HG03442 (cell line): ENCODE results near the gene NCAPD2.
A peak's percentile ranks its signal among the peaks of the same experiment; 100 is the strongest.
"Not testable (repeated sequence)": the region's sequence is repeated elsewhere in the genome, so short reads cannot be mapped to it uniquely, and the experiment has no call there.

ENCODE experiments used
- ATAC-seq: cut with Tn5 transposase; IDR thresholded peaks from one replicate; pipeline ENCODE4 v1.9.1; 2021; ENCODE audit warnings: mild to moderate bottlenecking, moderate library complexity; ENCODE audit not compliant: unreplicated experiment

The NCAPD2 gene

DNA sequence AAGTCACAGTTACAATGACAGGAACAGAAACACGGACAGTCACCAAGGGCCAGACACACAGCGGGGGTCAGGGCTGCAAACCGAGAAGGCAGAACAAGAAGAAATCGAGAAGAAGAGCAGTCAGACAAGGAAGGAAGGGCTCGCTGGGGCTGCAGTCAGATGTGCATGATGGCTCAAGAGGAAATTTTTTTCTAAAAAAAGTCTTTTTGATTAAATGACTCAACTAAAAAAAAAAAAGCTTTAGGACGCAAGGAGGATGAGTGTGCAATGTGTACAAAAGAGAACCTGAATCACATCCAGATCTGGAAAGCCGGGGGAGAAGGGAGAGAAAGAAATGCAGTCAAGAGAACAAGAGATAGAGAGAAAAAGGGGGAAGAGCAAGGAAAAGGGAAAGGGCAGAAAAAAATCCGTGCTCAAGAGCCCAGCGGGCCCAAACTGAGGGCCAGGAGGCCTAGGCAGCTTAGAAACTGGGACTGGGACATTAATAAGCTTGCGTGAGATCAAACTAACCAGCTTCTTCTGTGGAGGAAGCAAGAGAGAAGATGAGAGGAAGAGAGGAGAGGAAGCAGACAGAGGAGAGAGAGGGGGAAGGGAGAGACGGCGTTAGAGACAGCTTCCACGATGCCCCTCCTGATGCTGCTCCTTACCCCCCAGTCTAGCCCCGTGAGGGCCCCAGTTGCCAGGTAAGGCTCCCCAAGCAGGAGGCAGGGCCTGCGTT is 55.2 kb downstream of the NCAPD2 start:
- ATAC-seq: no peak

DNA sequence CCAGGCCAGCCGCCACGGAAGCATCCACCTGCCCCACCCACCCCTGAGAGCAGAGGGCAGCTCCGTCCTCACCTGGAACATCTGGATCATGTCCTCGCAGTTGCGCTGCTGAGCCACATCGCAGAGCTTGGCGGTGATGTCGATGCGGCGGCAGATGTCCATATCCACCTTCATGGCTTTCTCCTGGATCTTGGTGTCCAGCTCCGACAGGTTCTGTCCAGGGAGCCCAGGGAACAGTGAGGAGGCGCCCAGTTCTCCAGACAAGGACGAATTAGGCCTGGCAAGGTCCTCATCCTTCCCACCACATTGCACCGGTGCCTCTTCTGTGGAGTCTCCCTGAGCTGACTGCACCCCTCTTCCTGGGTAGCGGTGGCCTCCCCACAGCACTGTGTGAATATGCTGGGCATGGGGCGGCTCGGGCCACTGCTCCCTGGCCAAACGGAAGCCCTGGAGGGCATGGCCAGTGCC is 55.8 kb downstream of the NCAPD2 start:
- no peak for ATAC-seq

DNA sequence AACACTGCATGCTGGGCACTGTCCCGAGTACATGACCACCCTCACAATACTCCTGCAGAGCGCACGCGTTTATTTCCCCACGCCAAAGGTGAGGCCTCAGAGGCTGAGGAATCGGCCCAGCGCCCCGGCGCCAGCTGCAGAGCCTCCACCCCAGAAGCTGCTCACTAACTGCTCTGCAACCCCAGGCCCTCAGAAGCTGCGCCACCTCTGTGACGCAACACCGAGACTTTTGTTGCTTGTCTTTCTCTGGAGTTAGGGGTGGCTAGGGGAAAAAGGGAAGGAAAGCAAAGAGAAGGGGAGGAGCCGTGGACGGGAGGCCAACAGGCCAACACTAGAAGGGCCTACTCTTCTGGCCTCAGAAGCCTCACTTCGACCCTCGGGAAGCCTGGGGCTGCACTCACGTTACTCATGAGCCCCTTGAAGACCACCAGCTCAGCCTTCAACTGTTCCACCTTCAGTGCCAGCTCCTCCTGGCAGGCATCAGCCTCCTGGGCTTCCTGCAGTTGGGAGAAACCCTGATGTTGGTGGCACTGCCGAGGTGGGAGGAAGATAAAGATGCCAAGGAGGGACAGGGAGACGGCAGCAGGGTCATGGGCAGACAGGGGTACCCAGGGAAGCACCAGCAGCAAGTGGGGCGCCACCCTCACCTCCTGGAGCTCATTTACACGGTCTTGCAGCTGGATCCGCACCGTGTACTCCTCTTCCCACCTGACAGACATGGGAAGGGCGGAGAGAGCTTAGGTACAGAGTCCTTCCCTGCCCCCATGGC is 56.6 kb downstream of the NCAPD2 start:
- no peak for ATAC-seq

DNA sequence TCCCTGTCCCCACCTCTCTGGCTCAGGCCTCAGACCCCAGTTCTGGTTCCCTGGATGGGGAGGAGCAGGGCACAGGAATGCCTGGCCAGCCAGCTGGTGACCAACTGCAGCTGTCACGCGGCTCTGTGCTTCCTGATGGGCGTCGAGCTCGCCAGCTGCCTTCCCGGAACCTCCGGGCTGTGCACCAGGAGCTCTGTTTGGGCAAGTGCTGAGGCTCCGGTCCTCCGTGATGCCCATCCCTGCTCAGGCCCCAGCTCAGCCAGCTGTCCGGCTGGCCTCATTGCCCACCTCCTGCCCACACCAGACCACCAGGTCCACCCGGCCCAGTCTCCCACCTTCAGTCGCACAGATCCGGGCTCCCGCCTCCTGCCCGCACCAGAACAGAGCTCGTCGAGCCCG is 57.2 kb downstream of the NCAPD2 start:
- no peak for ATAC-seq

DNA sequence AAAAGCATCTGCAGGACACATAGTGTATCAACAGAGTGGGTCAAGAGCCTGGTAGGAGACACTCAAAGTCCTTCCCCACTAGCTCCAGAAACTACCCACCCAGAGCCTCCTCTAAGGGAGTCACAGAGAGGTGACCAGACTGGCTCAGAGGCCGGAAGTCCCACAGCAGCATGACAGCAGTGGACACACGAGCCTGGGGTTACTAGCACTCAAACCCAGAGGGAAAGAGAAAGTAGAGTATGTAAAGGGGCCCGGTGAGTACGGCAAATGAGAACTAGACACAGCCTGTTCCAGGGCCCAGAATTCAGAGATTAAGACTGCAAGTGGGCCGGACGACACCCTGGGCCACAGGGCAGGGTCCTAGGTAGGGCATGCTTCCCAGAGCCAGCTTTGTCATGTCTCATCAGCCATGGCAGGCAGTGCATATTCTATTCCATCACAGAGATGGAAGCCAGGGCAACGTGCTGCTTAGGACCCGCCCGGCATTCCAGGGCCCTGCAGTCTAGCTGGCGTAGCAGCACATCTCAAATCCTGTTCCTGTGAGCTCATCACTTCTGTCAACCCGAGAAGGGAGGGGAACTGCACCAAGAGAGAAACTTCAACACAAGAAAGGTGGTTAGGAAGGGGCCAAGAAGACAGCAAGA is 57.7 kb downstream of the NCAPD2 start:
- no peak for ATAC-seq

DNA sequence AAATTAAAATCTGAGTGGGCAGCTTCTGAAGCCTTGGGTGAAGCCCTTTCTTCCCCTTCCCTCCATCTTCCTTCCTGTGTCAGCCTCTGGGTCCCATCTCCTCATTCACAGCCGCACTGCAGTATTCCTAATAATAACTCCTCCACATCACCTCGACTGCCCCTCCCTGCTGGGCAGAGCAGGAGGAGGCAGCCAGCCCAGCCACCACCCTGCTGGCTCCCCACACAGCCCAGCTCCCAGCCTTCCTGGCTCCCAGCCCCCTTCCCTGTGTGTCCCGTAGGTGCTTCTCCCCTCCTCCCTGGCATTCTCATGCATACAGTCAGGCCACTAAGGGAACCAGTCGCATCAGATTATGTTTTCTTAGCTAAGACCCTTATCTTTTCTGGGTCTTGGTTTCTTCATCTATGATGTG is 58.2 kb downstream of the NCAPD2 start:
- no peak for ATAC-seq

DNA sequence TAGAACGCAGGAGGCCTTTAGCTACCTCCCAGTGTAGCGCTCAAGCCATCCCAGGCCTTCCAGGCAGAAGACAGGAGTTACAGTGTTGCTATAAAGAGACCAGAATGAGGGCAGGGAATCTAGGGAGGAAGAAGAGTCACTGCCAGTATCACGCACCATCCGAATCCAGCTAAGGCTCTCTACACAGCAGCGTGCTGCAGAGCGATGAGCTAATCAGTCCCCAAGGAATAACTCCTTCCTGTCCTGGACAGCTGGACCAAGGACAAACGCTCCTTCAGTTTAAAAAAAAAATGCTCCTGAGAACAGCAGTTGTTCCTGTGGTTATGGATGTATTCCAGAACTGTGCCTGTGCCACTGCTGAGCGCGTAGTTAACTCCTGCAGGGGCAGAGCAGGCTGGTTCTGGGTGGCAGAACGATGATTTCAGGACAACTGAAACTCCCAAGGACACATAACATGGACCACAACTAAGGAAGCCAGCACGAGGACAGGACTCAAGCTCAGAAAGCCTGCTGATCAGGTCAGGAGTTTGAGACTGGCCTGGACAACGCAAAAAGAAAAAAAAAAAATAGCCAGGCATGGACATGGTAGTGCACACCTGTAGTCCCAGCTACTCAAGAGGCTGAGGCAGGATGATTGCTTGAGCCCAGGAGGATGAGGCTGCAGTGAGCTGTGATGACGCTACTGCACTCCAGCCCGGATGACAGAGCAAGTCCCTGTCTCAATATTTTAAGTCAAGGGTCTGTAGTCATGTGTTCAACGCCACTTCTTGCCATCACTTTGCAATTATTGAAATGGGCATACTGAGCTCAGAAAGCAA is 59.4 kb downstream of the NCAPD2 start:
- ATAC-seq: no peak

DNA sequence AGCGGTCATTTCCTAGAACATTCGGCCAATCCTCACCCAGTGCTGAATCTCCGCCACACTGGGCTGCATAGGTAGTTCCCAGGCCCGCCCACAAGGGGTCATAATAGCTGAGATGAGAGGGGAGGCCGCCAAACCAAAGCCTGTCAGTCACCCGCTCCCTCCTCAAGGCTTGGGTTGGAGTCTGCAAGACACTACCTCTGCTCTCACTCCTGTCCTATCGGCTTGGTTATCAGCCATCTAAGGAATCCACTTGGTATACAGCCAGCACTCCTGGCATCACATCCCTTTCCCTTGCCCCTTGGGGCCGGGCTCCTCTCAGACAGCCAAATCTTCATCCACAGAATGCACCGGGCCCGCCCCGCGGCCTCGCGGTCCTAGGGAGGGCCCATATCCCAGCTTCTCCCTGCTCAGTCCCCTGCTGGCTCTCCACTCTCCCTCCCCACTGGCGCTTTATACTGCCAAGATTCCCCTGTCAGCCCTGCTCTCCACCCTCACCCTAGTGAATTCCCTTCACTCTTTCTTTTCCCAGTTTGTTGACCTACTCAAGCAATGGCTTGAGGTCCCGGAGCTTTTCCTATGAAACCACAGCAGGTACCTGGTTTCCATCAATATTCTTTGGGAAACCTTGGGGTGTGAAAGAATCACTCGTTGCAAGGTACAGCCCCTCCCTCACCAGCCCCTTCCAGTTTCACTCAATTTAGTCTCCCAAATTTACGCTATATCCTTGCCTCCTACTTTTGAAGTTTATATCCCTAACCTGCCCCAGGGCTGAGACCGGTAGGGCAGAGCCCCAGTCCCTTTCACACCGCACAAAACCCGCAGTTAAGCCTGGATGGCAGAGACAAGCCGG is 60.5 kb downstream of the NCAPD2 start:
- peak; percentile 43 for ATAC-seq

DNA sequence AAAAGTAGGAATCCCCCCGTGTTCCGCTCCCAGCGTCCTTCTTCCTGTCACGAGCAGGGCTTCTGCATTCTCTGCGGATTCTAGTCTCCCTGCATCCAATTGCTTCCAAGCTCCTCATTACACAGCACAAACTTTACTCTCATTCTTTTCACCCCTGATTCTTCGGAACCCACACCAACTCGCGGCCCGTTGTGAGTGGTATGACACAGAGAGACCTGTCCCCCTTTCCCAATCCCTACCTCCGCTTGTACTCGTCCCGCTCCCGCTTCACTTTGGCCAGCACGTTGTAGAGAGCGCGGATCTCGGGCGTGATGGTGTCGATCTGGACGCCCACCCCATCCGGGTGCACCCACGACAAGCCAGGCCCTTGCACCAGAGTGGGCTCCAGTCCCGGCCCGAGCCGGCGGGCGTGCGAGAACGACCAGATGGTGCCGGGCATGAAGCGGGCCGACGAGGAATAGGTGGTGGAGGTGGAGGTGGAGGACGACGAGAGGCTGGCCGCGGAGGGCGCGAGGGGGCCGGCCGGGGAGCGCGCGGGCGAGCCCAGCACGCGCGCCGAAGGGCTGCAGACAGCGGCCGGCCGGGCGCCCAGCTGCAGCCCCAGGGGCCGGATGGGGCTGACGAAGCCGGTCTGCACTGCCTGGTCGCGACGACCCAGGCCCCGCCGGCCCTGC is 61.3 kb downstream of the NCAPD2 start:
- no peak for ATAC-seq

DNA sequence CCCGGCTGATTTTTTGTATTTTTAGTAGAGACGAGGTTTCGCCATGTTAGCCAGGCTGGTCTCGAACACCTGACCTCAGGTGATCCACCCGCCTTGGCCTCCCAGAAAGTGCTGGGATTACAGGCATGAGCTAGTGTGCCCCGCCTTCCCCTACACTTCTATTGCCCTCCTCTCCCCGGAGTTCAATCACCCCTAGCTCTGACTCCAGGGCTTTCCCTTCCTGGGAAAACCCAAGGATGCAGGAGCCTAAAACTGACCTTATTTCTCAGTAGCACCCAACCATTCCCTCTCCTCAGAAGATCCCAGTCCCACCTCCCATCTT is 62.6 kb downstream of the NCAPD2 start:
- ATAC-seq: not testable (repeated sequence)

DNA sequence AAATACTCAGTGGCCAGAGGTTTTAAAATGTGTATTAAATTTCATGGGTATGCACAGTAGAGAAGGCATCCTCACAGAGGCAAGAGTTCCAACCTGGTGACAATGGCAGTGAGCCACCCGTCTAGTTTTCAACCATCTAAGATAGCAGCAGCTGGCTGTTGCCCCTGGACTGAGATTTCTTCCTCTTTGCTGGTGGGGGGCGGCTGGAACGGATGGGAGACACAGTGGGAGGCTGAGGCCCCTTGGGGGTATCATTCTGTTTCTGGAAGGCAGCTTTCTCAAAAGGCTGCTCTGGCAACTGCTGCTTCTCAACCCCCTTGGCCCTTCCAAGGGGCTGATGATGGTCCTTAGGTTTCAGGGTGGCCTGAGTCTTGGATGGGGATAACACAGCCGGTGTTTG is 63.0 kb downstream of the NCAPD2 start:
- ATAC-seq: no peak

DNA sequence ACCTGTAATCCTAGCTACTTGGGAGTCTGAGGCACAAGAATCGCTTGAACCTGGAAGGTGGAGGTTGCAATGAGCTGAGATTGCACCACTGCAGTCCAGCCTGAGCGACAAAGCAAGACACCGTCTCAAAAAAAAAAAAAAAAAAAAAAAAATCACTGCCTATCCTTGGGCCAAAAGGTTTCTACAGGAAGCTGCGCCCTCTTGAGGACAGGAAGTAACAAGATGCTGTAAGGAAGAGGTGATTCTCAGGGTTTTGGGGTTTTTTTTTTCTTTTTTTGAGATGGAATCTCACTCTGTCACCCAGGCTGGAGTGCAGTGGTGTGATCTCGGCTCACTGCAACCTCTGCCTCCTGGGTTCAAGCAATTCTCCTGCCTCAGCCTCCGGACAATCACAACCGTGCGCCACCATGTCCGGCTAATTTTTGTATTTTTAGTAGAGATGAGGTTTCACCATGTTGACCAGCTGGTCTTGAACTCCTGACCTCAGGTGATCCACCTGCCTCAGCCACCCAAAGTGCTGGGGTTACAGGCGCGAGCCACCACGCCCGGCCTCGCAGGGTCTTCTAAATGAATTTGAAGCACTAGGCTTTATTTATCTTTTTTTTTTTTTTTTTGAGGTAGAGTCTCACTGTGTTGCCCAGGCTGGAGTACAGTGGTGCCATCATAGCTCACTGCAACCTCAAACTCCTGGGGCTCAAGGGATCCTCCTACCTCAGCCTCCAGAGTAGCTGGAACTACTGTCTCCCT is 64.3 kb downstream of the NCAPD2 start:
- not testable (repeated sequence) for ATAC-seq

DNA sequence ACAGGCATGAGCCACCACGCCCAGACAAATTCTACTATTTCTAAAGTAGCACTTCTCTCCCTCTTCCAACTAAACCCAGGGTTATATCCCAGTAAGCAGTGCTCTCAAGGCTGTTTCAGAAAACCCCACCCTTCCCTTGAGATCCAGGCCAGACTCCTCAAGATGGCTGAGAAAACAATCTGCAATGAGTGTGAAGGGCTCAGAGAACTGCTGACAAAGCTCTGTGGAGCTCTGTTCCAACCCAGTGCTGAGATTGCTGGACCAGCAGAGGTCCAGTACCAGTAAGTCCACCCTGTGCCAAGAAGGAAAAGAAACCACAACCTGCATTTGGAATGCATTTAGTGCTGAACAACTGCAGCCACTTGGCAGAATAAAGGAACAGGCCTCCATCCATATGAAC is 65.6 kb downstream of the NCAPD2 start:
- ATAC-seq: no peak

DNA sequence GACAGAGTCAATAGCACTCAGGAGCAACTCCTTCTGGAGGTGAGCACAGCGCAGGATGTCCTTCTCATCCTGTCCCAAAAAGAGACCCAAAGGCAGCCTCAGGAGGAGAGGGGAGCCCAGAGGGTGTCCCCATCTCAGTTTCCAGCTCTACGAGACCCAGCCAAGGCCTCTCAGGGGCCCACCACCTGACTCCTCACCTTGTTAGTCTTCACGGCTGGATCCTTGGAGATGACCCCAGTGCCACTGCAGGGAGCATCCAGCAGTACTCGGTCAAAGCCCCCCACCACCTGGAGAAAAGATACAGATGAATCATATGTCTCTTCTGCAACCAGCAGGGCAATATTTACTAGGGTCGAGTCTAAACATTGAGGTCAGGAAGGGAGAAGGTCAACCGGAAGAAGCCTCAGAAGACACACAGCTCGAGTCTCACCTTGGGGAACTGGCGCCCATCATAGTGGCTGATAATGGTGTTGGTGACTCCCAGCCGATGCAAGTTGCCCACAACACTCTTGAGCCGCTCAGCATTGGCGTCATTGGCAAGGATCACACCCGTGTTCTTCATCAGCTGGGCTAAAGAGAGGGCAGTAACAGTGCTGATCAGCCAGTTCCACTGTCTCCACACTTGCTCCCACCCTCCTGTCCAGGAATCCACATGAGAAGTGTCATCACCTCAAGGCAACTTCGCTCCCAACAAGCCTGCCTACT is 66.8 kb downstream of the NCAPD2 start:
- no peak for ATAC-seq

DNA sequence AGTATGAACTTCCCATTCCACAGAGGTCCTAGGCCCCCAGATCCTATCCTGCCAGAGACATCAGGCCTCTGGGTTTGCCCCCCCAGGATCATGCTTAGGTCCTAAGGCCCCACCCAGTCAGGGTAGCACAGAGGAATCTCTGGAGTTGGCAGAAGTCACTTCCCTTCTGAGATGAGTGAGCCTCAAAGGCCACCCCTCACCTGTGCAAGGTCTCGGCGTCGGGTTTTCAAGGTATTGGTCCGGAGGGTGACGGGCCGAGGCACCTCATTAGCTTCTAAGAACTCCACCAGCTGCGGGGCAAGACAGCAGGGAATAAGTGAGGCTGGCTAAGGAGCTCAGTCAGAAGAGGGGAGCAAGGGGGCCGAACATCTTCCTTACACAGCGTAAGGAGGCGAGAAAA is 69.0 kb downstream of the NCAPD2 start:
- no peak for ATAC-seq

DNA sequence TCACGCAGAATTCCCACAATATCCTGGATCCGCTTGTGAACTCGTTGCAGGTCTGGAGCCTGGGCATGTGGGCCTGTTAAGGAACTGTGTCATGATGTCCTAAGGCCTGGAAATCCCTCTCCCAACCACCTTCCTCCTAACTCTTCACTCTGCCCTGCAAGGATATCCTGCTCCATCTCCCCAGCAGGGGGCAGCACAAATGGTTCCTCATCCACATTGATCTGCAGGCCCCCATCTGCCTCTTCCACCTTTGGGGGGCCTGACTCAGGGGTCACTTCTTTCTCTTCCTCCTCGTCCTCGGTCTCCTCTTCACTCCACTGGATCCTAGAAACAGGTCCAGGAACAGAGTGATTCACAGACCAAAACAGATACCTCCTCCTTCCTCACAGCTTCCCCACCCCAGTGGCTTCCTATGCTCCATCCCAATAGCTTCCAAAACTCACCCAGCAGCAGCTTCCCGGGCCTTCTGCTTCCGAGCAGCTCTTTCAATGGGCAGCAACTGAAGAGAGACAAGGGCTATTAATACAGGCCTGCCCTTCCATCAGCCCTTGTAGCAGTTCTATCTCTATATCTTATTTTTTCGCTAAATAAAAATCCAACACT is 69.6 kb downstream of the NCAPD2 start:
- ATAC-seq: no peak

DNA sequence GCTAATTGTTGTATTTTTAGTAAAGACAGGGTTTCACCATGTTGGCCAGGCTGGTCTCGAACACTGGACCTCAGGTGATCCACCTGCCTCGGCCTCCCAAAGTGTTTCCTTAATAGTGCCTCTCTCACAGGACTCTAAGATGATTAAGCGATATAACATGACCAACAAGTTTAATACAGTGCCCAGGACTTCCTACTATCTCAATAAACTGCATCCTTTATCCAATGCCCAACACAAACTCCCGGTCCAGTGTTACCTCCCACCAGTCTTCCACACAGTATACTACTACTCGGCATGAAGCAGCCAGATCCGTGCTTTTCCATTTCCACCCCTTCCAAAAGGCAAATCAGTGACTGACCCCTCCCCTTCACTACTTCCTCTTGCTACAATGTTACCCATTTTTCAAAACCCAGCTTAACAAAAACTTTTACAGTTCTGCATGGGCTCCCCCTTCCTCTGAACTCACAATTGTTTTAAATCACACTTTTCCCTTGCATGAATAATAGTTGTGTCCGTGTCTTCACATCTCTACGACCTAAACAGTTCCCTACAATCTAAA is 73.3 kb downstream of the NCAPD2 start:
- ATAC-seq: no peak

DNA sequence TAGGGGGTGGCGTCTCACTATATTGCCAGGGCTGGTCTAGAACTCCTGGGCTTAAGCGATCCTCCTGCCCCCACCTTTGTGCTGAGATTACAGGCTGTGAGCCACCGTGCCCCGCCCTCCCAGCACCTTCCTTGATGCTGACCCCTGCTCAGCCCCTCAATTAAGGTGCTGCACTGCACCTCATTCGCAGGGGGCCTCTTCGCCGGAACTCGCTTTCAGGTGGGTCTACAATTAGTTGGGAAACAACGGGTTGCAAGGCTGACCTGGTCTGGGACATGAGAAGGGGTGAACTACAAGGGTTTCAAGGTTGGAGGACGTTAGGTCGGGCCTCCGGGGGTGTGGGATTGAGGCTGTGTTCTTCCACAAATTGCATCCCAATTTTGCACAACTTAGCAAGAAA is 75.4 kb downstream of the NCAPD2 start:
- no peak for ATAC-seq
